Left ventricle myocardium inferior (tissue), 1 donor: Measurements from ENCODE around the gene EXOC2. TPM values are rescaled to one million over a fixed set of nuclear protein-coding genes. Genes with fewer than 3 reads are reported as not detected.

Source experiments
- DNase-seq: peaks from one replicate; pipeline ENCODE4 v3.0.0-alpha.2; 2020
- H3K27ac ChIP-seq: fragments of 200-600 bp; replicated peaks from 2 replicates; pipeline ENCODE4 v1.8.0; 2021
- H3K27me3 ChIP-seq: fragments of 200-600 bp; 2 replicates; pipeline ENCODE4 v1.8.0; 2021; ENCODE audit warnings: low read depth
- H3K36me3 ChIP-seq: fragments of 200-600 bp; 2 replicates; pipeline ENCODE4 v1.8.0; 2021
- H3K4me1 ChIP-seq: fragments of 200-600 bp; 2 replicates; pipeline ENCODE4 v1.8.0; 2021
- H3K4me3 ChIP-seq: fragments of 200-600 bp; 2 replicates; pipeline ENCODE4 v1.8.0; 2021; ENCODE audit warnings: mild to moderate bottlenecking, moderate library complexity
- H3K9me3 ChIP-seq: fragments of 200-600 bp; replicated peaks from 2 replicates; pipeline ENCODE4 v1.8.0; 2021
- CTCF ChIP-seq: fragments of 200-600 bp; IDR thresholded peaks from 2 replicates; pipeline ENCODE4 v1.8.0; 2021; ENCODE audit warnings: antibody characterized with exemption, mild to moderate bottlenecking, borderline replicate concordance
- intact Hi-C: fragments of 100-400 bp; cut with micrococcal nuclease; formaldehyde crosslinking; loops from one replicate; pipeline ENCODE4 v1.11.0; 2022
- total RNA-seq: library from RNA; stranded (reverse); fragmentation: NEBNext Ultra II Directional; extraction: Animal tissue kit (Norgen Biotek cat#: 25700); gene quantifications from one replicate; pipeline ENCODE4 v1.2.1, GENCODE V29; 2021
- donor health status: DM: no; HTN: yes; CAD: no; lungs with severe emphysema.

Gene EXOC2
- total RNA-seq, 1 donor from 2014 or later: 15.6 TPM

GRCh38 chr6:449057-449430 lies 243.9 kb downstream of the EXOC2 start:
- Histone ChIP-seq H3K27ac (no peak overlapping the region), H3K9me3 (no peaks in the 10 kb centered on the region), H3K4me1 (no peaks in the 10 kb centered on the region), H3K36me3 (no peaks in the 10 kb centered on the region), H3K27me3 (peaks cover 39% of the 10 kb centered on the region), H3K4me3 (no peak overlapping the region)
- no peak for DNase-seq
- no peak for TF ChIP-seq CTCF
- intact Hi-C loops: no loop called here

GRCh38 chr6:448296-449056 lies 244.5 kb downstream of the EXOC2 start:
- H3K9me3 ChIP-seq: no peaks in the 10 kb centered on the region
- H3K36me3 ChIP-seq: no peaks in the 10 kb centered on the region
- peaks cover 39% of the 10 kb centered on the region for H3K27me3 ChIP-seq
- no peak overlapping the region for H3K27ac ChIP-seq
- no peak overlapping the region for H3K4me3 ChIP-seq
- no peak for TF ChIP-seq CTCF
- no peaks in the 10 kb centered on the region for H3K4me1 ChIP-seq
- intact Hi-C loops: no loop called here
- DNase-seq: no peak

GRCh38 chr6:447381-448165 lies 245.4 kb downstream of the EXOC2 start:
- Histone ChIP-seq H3K4me1 (no peaks in the 10 kb centered on the region), H3K36me3 (no peaks in the 10 kb centered on the region), H3K27me3 (peaks cover 30% of the 10 kb centered on the region), H3K9me3 (no peaks in the 10 kb centered on the region), H3K4me3 (no peak overlapping the region), H3K27ac (no peak overlapping the region)
- no peak for TF ChIP-seq CTCF
- DNase-seq: no peak
- intact Hi-C loops: no loop called here

- Histone ChIP-seq H3K9me3 (no peaks in the 10 kb centered on the region), H3K4me1 (no peaks in the 10 kb centered on the region), H3K27me3 (peaks cover 25% of the 10 kb centered on the region), H3K4me3 (no peak overlapping the region), H3K36me3 (no peaks in the 10 kb centered on the region), H3K27ac (no peak overlapping the region)
- no peak for DNase-seq
- no peak for TF ChIP-seq CTCF
- intact Hi-C loops: no loop called here
These were observed 246.2 kb downstream of the EXOC2 start for GRCh38 chr6:446418-447366.

- intact Hi-C loops: no loop called here
- no peak for TF ChIP-seq CTCF
- no peaks in the 10 kb centered on the region for H3K9me3 ChIP-seq
- peaks cover 18% of the 10 kb centered on the region for H3K27me3 ChIP-seq
- H3K36me3 ChIP-seq: no peaks in the 10 kb centered on the region
- H3K4me3 ChIP-seq: no peak overlapping the region
- H3K27ac ChIP-seq: no peak overlapping the region
- no peak for DNase-seq
- no peaks in the 10 kb centered on the region for H3K4me1 ChIP-seq
These were observed 247.1 kb downstream of the EXOC2 start for GRCh38 chr6:445571-446417.
